GM19467 (cell line): ENCODE data around the gene JPH2.
"Not testable (repeated sequence)": the region's sequence is repeated elsewhere in the genome, so short reads cannot be mapped to it uniquely, and the experiment has no call there.

Source experiments
- ATAC-seq: cut with Tn5 transposase; IDR thresholded peaks from one replicate; pipeline ENCODE4 v1.9.1; 2021; ENCODE audit warnings: mild to moderate bottlenecking, moderate library complexity; ENCODE audit not compliant: unreplicated experiment

Gene JPH2

DNA sequence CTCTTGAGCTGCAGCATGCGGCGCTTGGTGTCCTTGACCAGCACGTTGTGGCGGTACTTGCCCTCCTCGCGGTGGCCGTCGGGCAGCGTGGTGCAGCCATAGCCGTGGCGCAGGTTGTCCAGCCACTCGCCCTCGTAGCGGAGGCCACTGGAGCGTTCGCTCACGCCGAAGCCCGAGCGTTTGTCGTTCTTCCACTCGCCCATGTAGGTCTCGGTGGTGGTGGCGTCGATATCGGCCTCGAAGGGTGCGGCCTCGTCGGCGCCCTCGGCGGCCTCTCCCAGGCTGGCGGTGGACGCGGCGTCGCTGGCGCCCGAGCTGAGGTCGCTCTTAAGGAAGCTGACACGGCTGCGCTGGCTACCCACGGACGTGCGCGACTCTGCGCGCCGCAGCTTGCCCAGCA is 27.3 kb downstream of the JPH2 start:
- no peak for ATAC-seq

DNA sequence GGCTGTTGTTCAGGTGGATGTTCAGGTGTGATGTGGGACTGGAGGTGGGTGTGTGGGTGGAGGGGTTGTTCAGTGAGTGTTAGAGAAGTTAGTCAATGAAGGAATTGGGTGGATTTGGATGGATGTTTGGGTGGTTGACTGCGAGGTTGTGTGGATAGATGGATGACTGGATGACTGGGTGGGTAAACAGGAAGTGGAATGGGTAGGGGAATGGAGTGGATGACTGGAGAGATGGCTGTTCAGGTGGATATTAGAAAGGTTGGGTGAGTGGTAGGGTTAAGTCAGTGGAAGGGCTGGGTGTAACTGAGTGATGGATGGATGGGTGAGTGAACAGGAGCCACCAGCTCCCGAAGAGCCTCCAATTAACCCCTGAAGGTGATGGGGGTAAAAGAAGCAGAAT is 27.9 kb downstream of the JPH2 start:
- no peak for ATAC-seq

DNA sequence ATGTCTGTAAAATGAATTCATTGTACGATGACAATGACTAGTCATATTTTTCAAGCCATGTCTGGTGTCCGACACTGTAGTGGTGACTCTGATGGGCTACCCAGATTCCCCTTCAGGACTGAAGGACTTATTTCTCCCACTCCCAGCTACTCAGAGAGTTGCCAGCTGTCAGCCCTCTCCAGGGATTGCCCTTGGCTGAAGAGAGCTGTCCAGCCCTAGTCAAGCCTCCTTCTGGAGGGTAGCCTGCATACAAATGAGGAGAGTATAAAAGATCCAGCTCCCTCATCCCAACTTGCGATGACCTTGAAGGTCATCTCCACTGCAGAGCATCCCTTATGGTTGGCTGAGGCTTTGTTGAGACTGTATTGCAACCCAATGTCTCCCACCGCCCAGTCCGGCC is 29.9 kb downstream of the JPH2 start:
- ATAC-seq, result no peak

DNA sequence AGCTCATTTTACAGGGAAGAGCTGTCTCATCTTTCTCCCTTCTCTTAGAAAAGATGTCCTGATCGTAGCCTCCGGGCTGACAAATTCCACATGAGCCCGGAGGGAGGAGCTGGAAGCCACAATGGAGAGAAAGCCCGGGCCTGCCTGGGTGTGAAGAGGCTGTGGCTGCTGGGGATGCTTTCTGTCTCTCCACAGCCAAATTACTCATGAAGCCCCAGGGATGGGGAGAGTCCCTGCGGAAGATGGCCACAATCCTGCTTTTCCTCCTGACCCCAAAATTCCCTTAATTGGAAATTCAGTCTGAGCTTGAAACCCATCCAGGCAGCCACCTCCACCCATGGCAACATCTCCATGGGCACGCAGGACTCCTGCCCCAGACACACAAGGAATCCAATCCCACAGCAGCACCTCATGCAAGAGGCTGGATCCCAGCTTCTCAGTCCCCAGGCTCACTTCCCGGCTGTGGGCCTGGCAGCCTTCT is 32.4 kb downstream of the JPH2 start:
- ATAC-seq, result no peak

DNA sequence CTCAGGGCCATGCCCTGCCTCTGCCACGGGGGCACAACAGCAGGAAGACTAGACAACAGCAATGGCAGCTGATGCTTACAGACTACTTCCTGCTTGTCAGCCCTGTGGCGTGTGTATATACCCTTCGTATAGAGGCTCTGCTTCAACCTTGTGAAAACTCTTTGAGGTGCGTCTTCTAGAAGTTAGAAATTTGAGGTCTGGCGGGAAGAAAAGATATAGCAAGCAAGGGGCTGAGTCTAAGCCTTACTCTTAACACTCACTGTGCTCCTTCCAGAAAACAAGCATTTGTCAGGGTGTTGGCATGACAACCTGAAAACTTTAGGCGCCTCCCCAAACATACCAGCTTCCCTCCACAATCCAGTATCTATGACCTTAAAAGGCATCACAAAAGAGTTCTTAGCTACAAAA is 33.3 kb downstream of the JPH2 start:
- no peak for ATAC-seq

DNA sequence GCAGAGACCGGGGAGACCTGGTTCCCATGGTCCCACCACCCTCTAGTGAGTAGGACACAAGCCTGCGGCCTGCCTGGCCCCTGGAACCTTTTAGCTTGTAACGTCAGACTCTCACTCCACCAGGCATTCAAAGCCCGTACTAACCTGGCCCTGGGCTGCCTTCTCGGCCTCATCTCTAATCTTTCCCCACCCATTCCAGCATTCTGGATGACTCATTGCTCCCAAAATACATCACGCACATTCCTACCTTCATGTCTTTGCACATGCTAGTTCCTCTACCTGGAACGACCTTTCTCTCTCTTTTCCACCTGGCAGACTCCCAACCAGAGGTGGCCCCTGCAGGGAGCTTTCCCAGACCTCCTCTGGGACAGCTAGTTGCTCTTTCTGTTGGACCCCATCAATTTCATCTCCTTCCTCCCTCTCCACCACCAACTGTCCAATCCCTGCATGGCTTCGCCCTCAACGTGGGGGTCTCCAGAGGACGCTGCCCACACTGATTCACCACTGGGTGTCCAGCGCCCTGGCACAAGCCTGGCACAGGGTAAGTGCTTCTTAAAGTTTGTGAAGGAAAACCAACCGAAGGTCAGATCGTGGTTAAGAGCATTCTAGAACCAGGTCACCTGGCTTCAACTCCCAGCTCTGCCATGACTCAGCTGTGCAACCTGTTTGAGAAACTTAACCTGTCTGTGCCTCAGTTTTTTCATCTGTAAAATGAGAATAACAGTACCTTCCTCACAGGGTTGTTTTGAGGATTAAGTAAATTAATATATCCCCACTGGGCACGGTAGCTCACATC is 35.2 kb downstream of the JPH2 start:
- ATAC-seq, result no peak

DNA sequence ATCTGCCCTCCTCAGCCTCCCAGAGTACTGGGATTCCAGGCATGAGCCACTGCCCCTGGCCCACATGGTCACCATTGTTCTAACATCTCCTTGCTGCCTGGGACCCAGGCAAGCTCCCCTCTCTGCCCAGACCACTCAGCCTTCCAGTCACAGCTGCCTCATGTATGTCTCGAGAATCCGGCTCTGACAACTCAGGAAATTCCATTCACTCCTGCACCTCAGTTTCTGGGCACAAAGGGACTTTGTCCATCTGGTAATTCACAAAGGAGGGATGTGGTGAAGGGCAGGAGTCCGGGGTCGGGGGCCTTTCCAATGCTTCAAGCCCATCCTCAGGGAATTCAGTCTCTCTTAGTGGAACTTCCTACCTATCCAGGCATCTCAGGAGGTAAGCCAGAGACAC is 40.7 kb downstream of the JPH2 start:
- ATAC-seq, result no peak

DNA sequence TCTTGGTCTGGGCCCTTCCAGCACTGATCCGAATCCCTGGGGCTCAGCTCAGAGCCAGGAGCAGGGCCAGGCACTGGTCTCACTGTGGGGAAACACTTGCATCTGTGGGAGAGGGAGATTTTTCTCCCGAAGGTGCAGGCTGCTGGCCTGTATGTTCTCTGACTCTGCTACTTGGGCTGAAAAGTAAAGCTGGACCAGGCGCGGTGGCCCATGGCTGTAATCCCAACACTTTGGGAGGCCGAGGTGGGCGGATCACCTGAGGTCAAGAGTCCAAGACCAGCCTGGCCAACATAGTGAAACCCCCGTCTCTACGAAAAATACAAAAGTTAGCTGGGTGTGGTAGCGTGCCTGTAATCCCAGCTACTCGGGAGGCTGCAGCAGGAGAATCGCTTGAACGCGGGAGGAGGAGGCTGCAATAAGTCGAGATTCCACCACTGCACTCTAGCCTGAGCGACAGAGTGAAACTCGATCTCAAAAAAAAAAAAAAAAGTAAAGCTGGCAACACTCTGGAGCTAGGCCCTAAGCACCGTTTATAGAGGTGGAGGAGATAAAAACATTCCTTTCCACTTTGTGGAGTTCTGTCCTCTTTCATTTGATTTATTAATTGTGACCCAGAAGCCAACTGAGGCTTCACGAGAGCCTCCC is 41.7 kb downstream of the JPH2 start:
- ATAC-seq, result no peak

DNA sequence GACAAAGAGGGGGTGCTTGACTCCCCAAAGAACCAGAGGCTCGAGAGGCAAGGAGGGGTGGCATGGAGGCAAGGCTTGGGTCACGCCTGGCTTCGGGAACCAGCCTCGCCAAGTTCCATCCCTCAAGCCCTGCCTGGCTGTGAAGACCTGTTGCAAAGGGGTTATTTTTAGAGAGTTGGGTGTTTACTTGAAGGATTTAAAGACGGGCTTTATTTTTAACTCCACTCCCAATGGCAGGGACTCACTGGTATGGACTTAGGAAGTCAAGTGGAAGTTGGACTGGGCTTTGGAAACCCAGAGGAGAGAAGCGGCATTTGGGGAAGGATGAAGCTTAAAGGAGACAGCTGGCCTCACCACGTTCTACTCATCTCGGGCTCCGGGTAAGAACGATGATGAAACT is 43.1 kb downstream of the JPH2 start:
- no peak for ATAC-seq

DNA sequence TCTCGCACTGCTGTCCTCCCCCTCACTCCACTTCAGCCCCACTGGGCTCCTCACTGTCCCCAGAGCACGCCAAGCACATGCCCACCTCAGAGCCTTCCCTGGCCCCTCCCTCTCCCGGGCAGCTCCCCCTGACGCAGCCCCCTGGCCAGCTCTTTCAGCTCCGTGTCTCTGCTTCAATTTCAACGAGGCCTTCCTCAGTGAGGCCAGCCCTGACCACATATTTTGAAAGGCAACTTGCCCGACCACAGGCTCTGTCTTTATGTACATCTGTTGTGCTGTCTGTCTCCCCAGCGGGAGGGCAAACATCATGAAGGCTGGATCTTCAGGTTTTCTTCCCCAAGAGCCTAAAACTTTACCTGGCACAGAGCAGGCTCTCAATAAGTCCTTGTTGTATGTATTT is 44.6 kb downstream of the JPH2 start:
- ATAC-seq, result no peak

DNA sequence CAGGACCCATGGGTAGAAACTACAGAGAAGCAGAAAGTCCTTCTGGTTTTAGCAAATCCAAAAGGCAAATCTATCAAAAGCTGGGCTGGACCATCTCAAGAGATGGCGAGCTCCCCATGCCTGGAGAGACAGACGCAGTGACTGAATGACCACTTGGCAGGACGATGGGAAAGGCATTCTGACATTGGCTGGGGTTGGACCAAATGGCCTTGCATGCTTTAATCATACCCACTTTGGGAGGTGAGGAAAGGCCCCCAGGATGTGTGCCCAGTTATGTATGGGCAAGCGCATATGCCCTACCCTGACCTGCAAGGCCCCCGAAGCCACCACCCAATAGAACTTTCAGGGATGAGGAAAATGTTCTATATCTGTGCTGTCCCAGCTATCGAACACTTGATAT is 45.1 kb downstream of the JPH2 start:
- ATAC-seq, result no peak

DNA sequence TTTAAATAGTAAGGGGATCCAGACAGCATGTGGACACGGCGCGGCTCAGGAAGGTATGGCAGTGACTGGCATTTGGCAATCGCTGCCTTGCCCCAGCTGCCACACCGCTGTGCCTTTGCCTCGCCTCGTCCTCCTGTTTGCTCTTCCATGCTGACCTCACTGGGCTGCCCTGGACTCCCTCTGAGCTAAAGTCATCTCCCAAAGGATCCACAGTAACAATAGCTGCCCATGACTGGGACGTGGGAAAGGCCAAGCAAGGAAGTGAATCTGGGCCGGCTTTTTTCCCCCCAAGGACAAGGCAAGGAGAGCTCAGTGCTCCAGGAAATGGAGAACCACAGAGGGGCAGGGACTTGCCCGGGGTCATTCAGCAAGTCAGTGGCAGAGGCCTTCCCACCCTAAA is 48.1 kb downstream of the JPH2 start:
- ATAC-seq, result no peak

DNA sequence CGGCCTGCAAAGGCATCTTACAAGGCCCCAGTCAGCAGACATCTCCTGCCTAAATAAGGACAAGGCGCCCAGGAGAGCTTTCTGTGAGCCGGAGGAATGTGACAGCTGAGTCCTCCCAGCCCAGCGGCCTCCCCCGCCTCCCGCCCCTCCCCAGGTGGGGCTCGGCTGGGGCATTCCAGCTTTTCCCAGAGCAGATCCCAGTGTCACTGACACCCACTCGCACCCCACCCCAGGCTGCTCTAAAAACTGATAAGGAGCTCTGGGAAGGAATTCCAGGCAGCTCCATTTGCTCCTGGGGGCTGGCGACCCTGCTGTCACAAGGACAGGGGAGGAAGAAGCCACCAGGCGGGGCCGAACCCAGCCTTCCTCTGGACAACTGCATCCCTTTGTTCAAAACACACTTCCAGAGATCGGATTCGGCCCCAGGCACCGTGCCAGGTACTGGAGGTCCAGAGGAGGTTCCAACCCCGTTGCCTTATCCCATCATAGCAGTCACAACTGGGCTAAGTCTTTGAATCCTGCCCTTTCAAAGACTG is 49.7 kb downstream of the JPH2 start:
- no peak for ATAC-seq

DNA sequence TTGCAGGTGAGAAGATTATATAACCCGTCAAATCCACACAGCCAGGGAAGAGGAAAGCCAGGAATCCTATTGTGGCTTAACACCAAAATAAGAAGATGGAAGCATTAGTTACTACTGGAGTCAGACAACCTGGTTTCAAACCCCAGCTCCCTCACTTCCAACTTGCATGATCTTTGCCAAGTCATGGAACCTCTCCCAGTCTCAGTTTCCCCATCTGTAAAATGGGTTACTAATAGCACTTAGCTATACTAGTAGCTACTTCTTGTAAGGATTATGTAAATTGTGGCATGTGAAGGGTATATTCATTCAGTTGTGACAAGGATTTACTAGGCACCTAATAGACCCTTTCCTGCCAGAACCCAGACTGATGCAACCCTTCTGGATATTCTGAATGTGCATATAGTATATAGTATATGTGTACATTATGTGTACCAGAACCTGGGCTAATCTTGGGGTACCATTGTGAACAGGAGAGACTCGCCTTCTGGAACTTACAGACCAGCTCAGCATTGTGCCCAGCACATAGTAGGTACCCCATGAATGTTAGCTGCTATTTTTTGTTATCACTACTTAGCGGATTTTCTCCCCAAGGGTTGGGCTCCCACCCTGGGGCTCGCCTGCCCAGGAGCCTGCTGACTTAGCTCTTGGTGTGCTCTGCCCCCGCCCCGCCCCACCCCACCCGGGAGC is 50.3 kb downstream of the JPH2 start:
- no peak for ATAC-seq

DNA sequence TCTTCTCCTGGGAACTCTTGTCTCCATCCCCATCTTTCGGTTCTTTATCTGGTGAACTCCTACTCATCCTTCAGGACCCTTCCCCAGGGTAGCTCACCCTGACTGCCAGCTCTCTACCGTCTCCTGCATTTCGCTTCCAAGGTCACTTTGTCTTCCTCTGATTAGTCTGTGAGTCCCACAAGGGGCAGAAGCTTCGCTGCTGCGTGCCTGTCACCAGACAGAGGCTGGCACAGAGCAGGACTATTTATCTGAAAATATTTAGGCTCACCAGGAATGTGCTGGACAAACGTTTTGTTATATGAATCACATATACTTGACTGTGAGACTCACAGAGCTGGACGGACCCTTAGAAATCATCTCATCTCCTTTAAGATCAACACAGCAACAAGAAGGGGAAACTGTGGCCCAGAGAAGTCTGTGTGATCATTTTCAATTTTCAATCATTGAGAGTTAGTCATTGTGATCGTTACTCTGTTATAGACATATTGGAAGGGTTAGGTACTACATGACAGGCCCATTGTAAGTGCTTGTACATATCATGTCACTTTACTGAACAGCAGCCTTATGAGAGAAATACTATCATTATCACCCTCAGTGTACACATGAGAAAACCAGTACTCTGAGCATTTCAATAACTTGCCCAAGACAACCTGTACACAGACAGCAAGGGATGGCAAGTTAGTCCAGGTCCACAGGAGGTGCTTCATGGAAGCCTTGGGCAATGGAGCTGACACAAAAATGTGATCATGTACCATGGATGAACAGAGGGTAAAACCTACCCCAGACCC is 51.4 kb downstream of the JPH2 start:
- ATAC-seq, result no peak

DNA sequence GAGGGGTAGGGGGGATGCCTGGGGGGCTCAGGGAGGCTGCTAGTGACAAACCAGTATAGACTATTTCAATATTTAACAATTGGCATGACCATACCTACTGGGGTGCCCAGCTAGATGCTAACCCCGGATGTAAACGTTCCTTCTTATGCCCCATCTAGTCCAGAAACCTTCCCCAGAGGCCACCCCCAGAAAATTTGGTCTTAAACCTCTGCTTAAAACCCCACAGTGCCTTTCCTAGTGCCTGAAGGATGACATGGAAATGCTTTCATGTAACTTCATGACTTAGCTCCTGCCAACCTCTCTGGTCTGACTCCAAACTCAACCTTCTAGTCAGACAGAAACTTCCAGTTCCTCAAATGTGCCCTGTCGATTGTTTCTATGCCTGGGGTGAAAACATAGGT is 52.0 kb downstream of the JPH2 start:
- no peak for ATAC-seq

DNA sequence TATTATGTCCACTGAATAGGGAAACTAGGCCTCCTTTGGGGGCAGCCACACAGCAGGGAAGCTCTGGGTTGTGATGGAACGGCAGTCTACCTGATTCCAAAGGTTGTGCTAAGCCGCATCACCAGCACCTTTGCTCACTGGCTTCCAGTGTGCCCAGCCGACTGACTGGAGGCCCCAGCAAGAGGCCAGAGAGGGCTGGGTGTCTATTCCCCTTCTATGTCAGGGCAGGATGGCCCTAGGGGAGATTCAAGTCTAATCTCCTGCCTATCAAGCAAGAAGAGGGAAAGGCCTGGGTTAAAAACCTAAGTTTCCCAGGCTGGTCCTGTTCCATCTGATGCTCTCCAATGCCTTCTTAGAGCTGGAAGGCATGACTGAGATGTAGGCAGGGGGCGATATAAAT is 53.6 kb downstream of the JPH2 start:
- ATAC-seq, result no peak

DNA sequence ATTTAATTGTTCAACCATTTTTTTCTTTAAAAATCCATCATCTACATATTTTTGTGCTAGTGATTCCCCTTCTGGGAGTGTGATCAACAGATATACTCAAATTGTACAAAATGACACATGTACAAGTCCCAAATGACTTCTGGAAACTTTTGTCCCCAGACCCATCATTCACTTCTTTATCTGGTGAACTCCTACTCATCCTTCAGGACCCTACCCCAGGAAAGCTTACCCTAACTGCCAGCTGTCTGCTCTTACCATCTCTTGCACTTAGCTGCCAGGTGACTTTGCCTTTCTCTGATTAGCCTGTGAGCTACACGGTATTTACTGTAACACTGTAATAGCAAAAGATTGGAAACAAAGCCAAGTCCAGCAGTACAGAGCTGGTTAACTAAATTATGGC is 55.3 kb downstream of the JPH2 start:
- no peak for ATAC-seq

DNA sequence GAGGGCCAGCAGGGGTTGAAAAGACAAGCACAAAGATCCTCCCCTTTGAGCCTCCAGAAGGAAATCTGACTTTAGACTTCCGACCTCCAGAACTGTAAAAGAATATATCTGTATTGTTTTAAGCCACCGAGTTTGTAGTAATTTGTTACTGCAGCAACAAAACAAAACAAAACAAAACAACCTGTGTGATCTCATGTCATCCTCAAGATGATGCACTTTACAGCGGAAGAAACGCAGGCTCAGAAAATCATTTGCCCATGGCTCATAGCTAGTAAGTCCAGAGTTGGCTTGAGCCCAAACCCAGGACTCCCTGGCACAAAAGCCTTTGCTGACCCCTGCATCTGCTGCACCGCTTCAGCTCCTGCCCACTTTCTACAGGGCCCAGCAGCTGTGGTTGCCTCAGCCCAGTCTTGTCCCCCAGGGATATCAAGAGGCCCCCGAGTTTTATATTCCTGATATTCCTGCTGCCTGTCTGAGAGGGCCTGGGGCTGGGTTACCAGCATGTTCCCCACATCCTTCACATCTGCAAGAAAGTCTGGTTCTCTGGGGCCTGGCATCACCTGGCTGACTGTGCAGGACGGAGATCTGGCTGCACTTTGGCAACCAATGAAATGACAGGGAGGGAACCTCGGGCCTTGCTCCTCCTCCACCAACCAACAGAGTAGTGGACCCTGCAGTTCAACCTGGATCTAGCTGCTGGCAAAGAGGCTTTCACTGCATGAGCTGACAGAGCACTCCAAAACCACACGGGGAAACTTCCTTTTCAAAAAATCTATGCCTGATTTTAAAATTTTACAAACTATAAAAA is 56.9 kb downstream of the JPH2 start:
- no peak for ATAC-seq

DNA sequence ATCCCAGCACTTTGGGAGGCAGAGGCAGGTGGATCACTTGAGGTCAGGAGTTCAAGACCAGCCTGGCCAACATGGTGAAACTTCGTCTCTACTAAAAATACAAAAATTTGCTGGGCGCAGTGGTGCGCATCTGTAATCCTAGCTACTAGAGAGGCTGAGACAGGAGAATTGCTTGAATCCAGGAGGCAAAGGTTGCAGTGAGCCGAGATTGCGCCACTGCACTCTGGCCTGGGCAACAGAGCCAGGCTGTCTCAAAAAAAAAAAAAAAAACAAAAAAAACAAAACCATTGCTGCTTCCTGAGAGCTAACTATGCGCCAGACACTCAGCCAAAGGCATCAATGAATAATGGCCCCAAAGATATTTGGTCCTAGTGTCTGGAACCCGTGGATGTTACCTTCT is 57.7 kb downstream of the JPH2 start:
- ATAC-seq, result not testable (repeated sequence)
